Dermis blood vessel endothelial cell (primary cell): Measurements from ENCODE around the gene TPCN2. TPM values are rescaled to one million over a fixed set of nuclear protein-coding genes. Genes with fewer than 3 reads are reported as not detected.

Source experiments
- DNase-seq: peaks from one replicate; pipeline ENCODE4 v3.0.0; 2010
- total RNA-seq: library from RNA; depleted of rRNA; stranded (reverse); fragments of >200 nt; gene quantifications from 2 replicates; pipeline ENCODE4 v1.2.3, GENCODE V29; 2014

Gene TPCN2
- total RNA-seq, 1 donor from 2014 or later = 14.3 TPM

DNA sequence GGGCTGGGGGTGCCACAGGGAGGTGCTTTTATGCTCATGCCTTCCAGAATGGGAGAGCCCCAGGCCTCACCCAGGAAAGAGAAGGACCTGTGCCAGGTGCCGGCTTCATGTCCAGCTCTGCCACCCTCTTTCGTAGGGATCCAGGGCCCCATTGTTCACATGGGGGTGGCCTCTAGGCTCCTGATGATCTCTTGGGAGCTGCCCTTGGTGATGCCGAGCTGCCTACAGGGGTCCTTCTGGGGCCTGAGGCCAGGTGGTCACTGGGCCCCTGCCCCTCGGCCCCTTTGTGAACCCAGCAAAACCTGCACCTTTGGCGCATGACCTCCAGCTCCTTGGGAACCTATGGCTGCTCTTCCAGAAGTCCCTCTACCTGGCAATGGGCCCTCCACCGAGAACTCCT lies 65.6 kb downstream of the TPCN2 start:
- DNase-seq = no peak

DNA sequence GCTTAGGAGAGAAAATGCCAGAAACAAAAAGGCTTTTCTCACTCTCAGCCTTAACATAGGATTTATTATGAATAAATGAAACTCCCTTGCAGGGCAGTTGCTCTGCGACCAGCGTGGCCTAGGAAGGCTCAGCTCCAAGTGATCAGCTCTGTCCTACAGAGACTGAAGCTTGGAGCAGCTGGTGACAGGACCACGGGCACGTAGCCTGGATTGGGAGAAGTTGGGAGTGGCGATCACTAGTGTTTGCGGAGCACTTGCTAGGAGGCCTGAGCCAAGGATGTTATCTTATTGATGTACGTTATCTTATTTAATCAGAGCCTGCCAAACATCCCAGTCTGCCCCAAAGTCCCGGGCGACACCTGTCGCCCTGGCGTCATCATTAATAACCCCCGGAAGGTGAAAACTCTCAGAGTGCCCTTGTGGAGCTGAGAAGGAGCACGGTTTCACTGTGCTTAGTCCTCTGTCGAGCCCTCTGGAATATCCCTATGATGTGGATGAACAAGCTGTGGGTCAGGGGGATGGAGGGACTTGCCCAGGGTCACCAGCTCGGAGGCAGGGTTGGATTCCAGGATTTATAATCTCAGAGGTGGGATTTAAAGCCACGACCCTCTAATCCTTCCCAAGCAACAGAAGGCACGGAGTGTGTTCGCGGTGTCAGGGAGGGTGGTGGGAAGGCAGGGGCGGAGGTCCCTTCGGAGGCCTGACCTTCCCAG lies 66.2 kb downstream of the TPCN2 start:
- DNase-seq = no peak

- DNase-seq = no peak
Observed at GRCh38 chr11:69115586-69116560, 67.1 kb downstream of the TPCN2 start.

DNA sequence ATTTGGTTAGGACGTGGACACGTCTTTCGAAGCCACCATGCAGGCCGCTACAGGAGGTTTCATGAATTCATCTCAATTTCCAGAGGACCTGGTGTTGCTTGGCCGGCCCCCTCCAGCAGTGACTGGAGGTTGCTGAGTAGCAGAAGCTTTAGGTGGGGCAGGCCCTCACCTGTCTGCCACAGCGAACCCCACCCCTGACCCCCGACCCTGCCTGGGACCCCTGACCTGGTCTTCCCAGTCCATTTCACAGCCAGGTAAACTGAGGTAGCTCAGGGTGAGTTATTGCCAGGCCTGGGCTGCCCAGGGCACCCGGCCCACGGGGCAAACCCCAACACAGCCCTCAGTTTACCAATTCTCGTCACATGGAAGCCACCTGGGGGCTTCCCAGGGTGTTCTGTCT lies 67.9 kb downstream of the TPCN2 start:
- no peak for DNase-seq

GRCh38 chr11:69119190-69119589 lies 70.5 kb downstream of the TPCN2 start:
- DNase-seq = no peak

GRCh38 chr11:69120096-69120875 lies 71.6 kb downstream of the TPCN2 start:
- no peak for DNase-seq

DNA sequence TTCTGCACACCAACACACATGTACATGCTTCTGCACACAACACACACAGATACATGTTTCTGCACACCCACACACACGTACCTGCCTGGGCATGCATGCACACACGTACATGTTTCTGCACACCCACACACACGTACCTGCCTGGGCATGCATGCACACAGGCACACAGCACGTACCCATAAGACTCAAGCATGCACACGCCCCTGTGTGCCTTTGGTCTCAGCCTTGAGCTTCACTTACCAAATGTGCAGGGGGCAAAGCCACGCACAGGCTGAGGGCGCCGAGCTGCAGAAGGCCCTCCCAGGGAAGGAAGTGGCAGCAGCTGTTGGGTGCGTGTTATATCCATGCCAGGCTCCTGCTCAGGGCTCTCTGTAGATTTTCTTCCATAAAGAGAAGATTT lies 72.3 kb downstream of the TPCN2 start:
- no peak for DNase-seq

- no peak for DNase-seq
Observed at GRCh38 chr11:69121621-69122325, 73.0 kb downstream of the TPCN2 start.

DNA sequence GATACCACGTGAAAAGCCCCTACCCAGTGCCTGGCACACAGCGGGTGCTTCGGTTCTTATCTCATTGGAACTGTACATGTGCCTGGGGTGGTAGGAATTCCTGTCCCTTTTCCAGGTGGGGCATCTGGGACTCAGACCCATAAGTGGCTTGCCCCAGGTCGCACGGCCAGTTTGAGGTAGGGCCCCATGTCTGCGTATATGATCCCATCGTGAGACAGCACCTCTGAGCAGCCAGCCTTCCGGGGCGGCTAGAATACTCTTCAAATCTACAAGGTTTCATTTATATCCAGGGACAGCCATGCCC lies 73.5 kb downstream of the TPCN2 start:
- DNase-seq = no peak

- peak; percentile 83 for DNase-seq
Observed at GRCh38 chr11:69122630-69123431, 74.1 kb downstream of the TPCN2 start.

- DNase-seq = no peak
Observed at GRCh38 chr11:69123593-69124545, 75.1 kb downstream of the TPCN2 start.

- DNase-seq = no peak
Observed at GRCh38 chr11:69125861-69126260, 77.1 kb downstream of the TPCN2 start.

DNA sequence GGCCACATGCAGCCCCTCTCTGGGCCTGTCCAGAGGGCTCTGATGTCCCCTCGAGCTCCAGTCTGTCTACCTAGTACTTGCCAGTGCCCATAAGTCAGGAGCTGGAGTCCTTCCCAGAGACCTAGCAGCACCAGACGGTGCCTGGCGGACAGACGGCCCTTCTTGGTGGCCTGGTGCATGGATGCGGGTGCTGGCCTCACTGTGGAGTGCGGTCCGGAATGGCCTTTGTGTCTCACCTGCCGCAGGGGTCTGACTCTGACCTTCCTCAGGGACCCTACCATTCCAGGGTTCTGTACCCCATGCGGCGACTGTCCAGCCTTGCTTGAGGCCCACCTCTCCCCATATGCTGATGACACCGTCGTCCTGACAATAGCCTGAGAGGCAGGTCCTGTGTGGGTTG lies 77.6 kb downstream of the TPCN2 start:
- DNase-seq = no peak

- no peak for DNase-seq
Observed at GRCh38 chr11:69127081-69127850, 78.5 kb downstream of the TPCN2 start.

DNA sequence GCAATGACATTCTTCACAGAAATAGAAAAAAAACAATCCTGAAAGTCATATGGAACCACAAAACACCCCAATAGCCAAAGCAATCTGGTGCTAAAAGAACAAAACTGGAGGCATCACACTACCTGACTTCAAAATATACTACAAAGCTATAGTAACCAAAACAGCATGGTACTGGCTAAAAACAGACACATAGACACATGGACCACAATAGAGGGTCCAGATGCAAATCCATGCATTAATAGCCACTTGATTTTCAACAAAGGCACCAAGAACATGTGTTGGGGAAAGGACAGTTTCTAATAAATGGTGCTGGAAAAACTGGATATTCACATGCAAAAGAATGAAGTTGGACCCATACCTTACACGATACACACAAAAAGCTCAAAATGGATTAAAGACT lies 79.2 kb downstream of the TPCN2 start:
- no peak for DNase-seq

- DNase-seq = no peak
Observed at GRCh38 chr11:69129053-69129452, 80.3 kb downstream of the TPCN2 start.

GRCh38 chr11:69129647-69130046 lies 80.9 kb downstream of the TPCN2 start:
- DNase-seq = no peak

DNA sequence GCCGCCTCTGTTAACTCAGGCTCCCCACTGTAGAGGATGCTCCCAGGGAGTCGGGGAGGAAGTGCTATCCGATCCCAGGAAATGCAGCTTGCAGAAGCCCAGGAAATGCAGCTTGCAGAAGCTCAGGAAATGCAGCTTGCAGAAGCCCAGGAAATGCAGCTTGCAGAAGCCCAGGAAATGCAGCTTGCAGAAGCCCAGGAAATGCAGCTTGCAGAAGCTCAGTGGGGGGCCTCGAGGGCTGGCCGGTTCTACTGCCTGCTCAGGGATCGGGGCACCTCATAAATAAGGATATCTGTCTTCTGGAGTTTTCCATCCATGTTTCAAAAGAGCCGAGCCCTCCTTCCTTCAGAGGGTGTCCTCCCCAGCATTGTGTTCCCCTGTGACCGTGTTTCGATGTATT lies 81.9 kb downstream of the TPCN2 start:
- DNase-seq = no peak

- no peak for DNase-seq
Observed at GRCh38 chr11:69131121-69131566, 82.4 kb downstream of the TPCN2 start.
